HG02884 (cell line): ENCODE data around the gene DLEU7.

Source experiments
- ATAC-seq: cut with Tn5 transposase; IDR thresholded peaks from one replicate; pipeline ENCODE4 v1.9.1; 2021; ENCODE audit warnings: mild to moderate bottlenecking, moderate library complexity; ENCODE audit not compliant: unreplicated experiment

The DLEU7 gene

GRCh38 chr13:50843257-50844083 is at the start of gene DLEU7:
DLEU7 (minus strand) TSS chr13:50843692; CDS start chr13:50843646, 46 bp downstream.
- ATAC-seq = no peak

GRCh38 chr13:50892210-50892944 is 48.9 kb upstream of the DLEU7 start:
- ATAC-seq = no peak

GRCh38 chr13:50891206-50891605 is 47.7 kb upstream of the DLEU7 start:
- ATAC-seq = no peak

GRCh38 chr13:50889317-50889716 is 45.8 kb upstream of the DLEU7 start:
- no peak for ATAC-seq

- ATAC-seq = no peak
These were observed 44.9 kb upstream of the DLEU7 start for GRCh38 chr13:50888362-50888761.

- ATAC-seq = no peak
These were observed 43.7 kb upstream of the DLEU7 start for GRCh38 chr13:50887151-50887550.

GRCh38 chr13:50884265-50884664 is 40.8 kb upstream of the DLEU7 start:
- ATAC-seq = no peak

- no peak for ATAC-seq
These were observed 40.2 kb upstream of the DLEU7 start for GRCh38 chr13:50883728-50884127.

- ATAC-seq = no peak
These were observed 39.4 kb upstream of the DLEU7 start for GRCh38 chr13:50882816-50883435.

GRCh38 chr13:50873991-50874390 is 30.5 kb upstream of the DLEU7 start:
- no peak for ATAC-seq

- no peak for ATAC-seq
These were observed 30.0 kb upstream of the DLEU7 start for GRCh38 chr13:50873467-50873866.

- no peak for ATAC-seq
These were observed 27.9 kb upstream of the DLEU7 start for GRCh38 chr13:50871405-50871804.

GRCh38 chr13:50867637-50867945 is 24.1 kb upstream of the DLEU7 start:
- no peak for ATAC-seq

GRCh38 chr13:50866817-50867636 is 23.5 kb upstream of the DLEU7 start:
- ATAC-seq = no peak

GRCh38 chr13:50864492-50864891 is 21.0 kb upstream of the DLEU7 start:
- ATAC-seq = no peak

GRCh38 chr13:50855681-50856080 is 12.2 kb upstream of the DLEU7 start:
- ATAC-seq = no peak

GRCh38 chr13:50850445-50850844 is 7.0 kb upstream of the DLEU7 start:
- ATAC-seq = no peak

GRCh38 chr13:50847501-50847900 is 4.0 kb upstream of the DLEU7 start:
- no peak for ATAC-seq

GRCh38 chr13:50846861-50847475 is 3.5 kb upstream of the DLEU7 start:
- no peak for ATAC-seq

- ATAC-seq = no peak
These were observed 1.7 kb upstream of the DLEU7 start for GRCh38 chr13:50845211-50845610.
